Activated CD4-positive, alpha-beta memory T cell treated with anti-CD3 and anti-CD28 coated beads, Interleukin-2, amount 10 ng/mL, durations not matched to agents 7 days and 5 days (primary cell): Measurements from ENCODE around the gene REP15. TPM values are rescaled to one million over a fixed set of nuclear protein-coding genes. Genes with fewer than 3 reads are reported as not detected.
"Not testable (repeated sequence)": the region's sequence is repeated elsewhere in the genome, so short reads cannot be mapped to it uniquely, and the experiment has no call there.

ENCODE experiments used
- CTCF ChIA-PET: fragments of 350-600 bp; sonication (Branson Sonifier 250); formaldehyde crosslinking; loops from one replicate; lab custom pipeline; 2021; ENCODE audit warnings: antibody characterized with exemption, inconsistent platforms; lab: Charles Lee
- POLR2A ChIA-PET: fragments of 350-600 bp; sonication (Branson Sonifier 250); formaldehyde crosslinking; loops from one replicate; lab custom pipeline; 2021; ENCODE audit warnings: antibody characterized with exemption; lab: Charles Lee
- DNase-seq: peaks from one replicate; pipeline ENCODE4 v3.0.0-alpha.2; 2020
- H3K27ac Mint-ChIP-seq: one replicate; pipeline ENCODE4 v1.8.0; 2021; ENCODE audit warnings: mild to moderate bottlenecking, mixed read lengths
- H3K27me3 Mint-ChIP-seq: one replicate; pipeline ENCODE4 v1.8.0; 2021; ENCODE audit warnings: mixed read lengths
- H3K36me3 Mint-ChIP-seq: one replicate; pipeline ENCODE4 v1.8.0; 2021; ENCODE audit warnings: low read depth, mixed read lengths
- H3K4me1 Mint-ChIP-seq: one replicate; pipeline ENCODE4 v1.8.0; 2021; ENCODE audit warnings: mixed read lengths
- H3K4me3 Mint-ChIP-seq: one replicate; pipeline ENCODE4 v1.8.0; 2021; ENCODE audit warnings: mild to moderate bottlenecking, mixed read lengths
- H3K9me3 Mint-ChIP-seq: one replicate; pipeline ENCODE4 v1.8.0; 2021; ENCODE audit warnings: mixed read lengths
- total RNA-seq, 2 experiments: library from RNA; stranded (reverse); gene quantifications; one replicate each; pipeline ENCODE4 v1.2.3, GENCODE V29; 2021

REP15 gene
- total RNA-seq, 2 experiments from 2014 or later: not detected

- H3K9me3 Mint-ChIP-seq: no peaks in the 10 kb centered on the region
- ChIA-PET CTCF (no interaction called here), POLR2A (no interaction called here)
- H3K4me3 Mint-ChIP-seq: no peak overlapping the region
- no peaks in the 10 kb centered on the region for H3K27me3 Mint-ChIP-seq
- H3K27ac Mint-ChIP-seq: no peak overlapping the region
- DNase-seq: no peak
- peaks cover 5% of the 10 kb centered on the region for H3K4me1 Mint-ChIP-seq
- peaks cover 33% of the 10 kb centered on the region for H3K36me3 Mint-ChIP-seq
Measured at GRCh38 chr12:27743601-27744000, 47.4 kb downstream of the REP15 start.

- DNase-seq, H3K27ac Mint-ChIP-seq, H3K27me3 Mint-ChIP-seq, H3K9me3 Mint-ChIP-seq, H3K4me1 Mint-ChIP-seq, H3K4me3 Mint-ChIP-seq, POLR2A ChIA-PET, CTCF ChIA-PET: not testable (repeated sequence)
- H3K36me3 Mint-ChIP-seq: peaks cover 23% of the 10 kb centered on the region
Measured at GRCh38 chr12:27745734-27746133, 49.5 kb downstream of the REP15 start.

Other genes with a start within 250 kb of the REP15 start
- gene SMCO2, start 249.7 kb upstream of the REP15 start, total RNA-seq: under 1 TPM; 0.38 to 0.60 TPM
- 1 to 10 TPM; 7.3 to 9.7 TPM for gene PPFIBP1, start 172.2 kb upstream of the REP15 start, total RNA-seq
- gene MRPS35, start 14.4 kb downstream of the REP15 start, total RNA-seq: 10 to 100 TPM; 30.9 to 31.8 TPM
- 10 to 100 TPM in 1 of 2 experiments, 1 to 10 TPM in 1; 8.1 to 10.1 TPM for gene KLHL42, start 83.8 kb downstream of the REP15 start, total RNA-seq
- not detected for gene MANSC4, start 83.8 kb downstream of the REP15 start, total RNA-seq